NCI-H345 treated with DMSO at 0.1 percent for 48 hours (cell line): ENCODE results near the gene SMIM5.

Experiments used
- DNase-seq: peaks from one replicate; lab custom pipeline; 2025; ENCODE audit not compliant: unreplicated experiment; lab: John Stamatoyannopoulos, UW

Gene SMIM5

GRCh38 chr17:75602644-75603043 is 30.6 kb upstream of the SMIM5 start:
- no peak for DNase-seq

GRCh38 chr17:75603123-75603522 is 30.1 kb upstream of the SMIM5 start:
- no peak for DNase-seq

- no peak for DNase-seq
Observed at GRCh38 chr17:75604034-75604695, 29.1 kb upstream of the SMIM5 start.

- DNase-seq: no peak
Observed at GRCh38 chr17:75605790-75606189, 27.4 kb upstream of the SMIM5 start.

GRCh38 chr17:75607086-75607485 is 26.1 kb upstream of the SMIM5 start:
- DNase-seq: no peak

- no peak for DNase-seq
Observed at GRCh38 chr17:75610103-75610984, 22.9 kb upstream of the SMIM5 start.

GRCh38 chr17:75611851-75612429 is 21.3 kb upstream of the SMIM5 start:
- DNase-seq: no peak

- DNase-seq: no peak
Observed at GRCh38 chr17:75612906-75613626, 20.2 kb upstream of the SMIM5 start.

- DNase-seq: no peak
Observed at GRCh38 chr17:75614006-75614405, 19.2 kb upstream of the SMIM5 start.

GRCh38 chr17:75614556-75615270 is 18.5 kb upstream of the SMIM5 start:
- DNase-seq: no peak

- DNase-seq: no peak
Observed at GRCh38 chr17:75615301-75615700, 17.9 kb upstream of the SMIM5 start.

- no peak for DNase-seq
Observed at GRCh38 chr17:75616521-75617122, 16.6 kb upstream of the SMIM5 start.

GRCh38 chr17:75617218-75617617 is 16.0 kb upstream of the SMIM5 start:
- DNase-seq: no peak

- DNase-seq: no peak
Observed at GRCh38 chr17:75617675-75618074, 15.6 kb upstream of the SMIM5 start.

- no peak for DNase-seq
Observed at GRCh38 chr17:75619506-75620431, 13.5 kb upstream of the SMIM5 start.

GRCh38 chr17:75621489-75621888 is 11.7 kb upstream of the SMIM5 start:
- no peak for DNase-seq

GRCh38 chr17:75622076-75622475 is 11.2 kb upstream of the SMIM5 start:
- no peak for DNase-seq

- no peak for DNase-seq
Observed at GRCh38 chr17:75622771-75623273, 10.4 kb upstream of the SMIM5 start.

- DNase-seq: no peak
Observed at GRCh38 chr17:75623386-75623785, 9.8 kb upstream of the SMIM5 start.
